ENCODE results near the gene CPB2.

DNA sequence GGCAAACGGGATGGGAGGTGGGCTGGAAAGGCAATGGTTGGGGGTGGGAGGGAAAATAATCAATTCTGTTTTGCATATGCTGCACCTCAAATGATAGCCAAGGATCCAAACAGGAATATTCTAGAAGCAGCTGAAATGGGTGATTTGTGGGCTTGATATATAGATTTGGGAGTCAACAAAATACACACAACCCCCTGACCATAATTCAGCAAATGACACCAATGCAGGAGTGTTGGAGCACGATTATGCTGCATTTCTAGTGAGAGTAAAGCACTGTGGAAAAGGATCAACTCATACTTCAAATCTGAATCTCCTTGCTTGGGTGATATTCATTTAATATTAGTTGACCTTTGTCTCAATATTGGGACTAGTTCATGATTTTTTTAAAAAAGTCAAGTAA is 41.1 kb upstream of the CPB2 start:
- no peak for TF ChIP-seq POLR2A (IDR thresholded peaks at IDR 0.05)
- TF ChIP-seq, protein P1, sequence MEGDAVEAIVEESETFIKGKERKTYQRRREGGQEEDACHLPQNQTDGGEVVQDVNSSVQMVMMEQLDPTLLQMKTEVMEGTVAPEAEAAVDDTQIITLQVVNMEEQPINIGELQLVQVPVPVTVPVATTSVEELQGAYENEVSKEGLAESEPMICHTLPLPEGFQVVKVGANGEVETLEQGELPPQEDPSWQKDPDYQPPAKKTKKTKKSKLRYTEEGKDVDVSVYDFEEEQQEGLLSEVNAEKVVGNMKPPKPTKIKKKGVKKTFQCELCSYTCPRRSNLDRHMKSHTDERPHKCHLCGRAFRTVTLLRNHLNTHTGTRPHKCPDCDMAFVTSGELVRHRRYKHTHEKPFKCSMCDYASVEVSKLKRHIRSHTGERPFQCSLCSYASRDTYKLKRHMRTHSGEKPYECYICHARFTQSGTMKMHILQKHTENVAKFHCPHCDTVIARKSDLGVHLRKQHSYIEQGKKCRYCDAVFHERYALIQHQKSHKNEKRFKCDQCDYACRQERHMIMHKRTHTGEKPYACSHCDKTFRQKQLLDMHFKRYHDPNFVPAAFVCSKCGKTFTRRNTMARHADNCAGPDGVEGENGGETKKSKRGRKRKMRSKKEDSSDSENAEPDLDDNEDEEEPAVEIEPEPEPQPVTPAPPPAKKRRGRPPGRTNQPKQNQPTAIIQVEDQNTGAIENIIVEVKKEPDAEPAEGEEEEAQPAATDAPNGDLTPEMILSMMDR (IDR thresholded peaks at IDR 0.05), result no peak
